WTC11 (cell line): Measurements from ENCODE around the gene CD180.

Experiments
- NFATC4 ChIP-seq: fragments of 250-450 bp; sonication (Bioruptor Pico); IDR thresholded peaks from 2 replicates; pipeline ENCODE4 v1.9.0; 2021; ENCODE audit warnings: mild to moderate bottlenecking
- TF ChIP-seq, protein P1 (sequence below): sonication (generic); formaldehyde crosslinking; IDR thresholded peaks from 2 replicates; pipeline ENCODE4 v1.8.0; 2022; ENCODE audit warnings: mild to moderate bottlenecking, missing genetic modification reagents
- TF ChIP-seq, protein P2 (sequence below): fragments of 200-600 bp; IDR thresholded peaks from 2 replicates; pipeline ENCODE4 v1.8.0; 2022; ENCODE audit warnings: antibody characterized with exemption
- TF ChIP-seq, protein P3 (sequence below): sonication (generic); formaldehyde crosslinking; IDR thresholded peaks from 2 replicates; pipeline ENCODE4 v1.8.1; 2022; ENCODE audit warnings: mild to moderate bottlenecking, missing genetic modification reagents, moderate library complexity, borderline replicate concordance

DNA sequence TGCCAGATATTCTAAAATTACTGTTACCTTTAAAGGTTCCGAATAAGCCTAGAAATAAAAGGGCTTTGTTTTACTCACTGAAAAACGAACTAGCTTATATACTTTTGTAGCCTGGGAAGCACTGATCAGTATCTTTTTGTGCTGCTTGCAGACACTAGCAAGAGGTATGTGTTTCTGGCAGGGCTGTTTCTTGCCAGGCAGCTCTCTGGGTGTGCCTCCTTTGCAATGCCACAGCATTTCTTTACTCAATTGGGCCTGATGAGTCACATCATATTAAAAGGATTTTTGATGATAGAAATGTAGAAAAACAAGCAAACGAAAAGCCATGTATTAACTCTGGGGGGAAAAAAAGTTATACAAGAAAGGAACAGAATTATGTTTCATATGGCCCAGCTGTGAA, 35.6 kb downstream of the CD180 start:
- TF ChIP-seq, protein P1, sequence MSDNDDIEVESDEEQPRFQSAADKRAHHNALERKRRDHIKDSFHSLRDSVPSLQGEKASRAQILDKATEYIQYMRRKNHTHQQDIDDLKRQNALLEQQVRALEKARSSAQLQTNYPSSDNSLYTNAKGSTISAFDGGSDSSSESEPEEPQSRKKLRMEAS (CRISPR knock-in tag): no peak
- TF ChIP-seq, protein P2, sequence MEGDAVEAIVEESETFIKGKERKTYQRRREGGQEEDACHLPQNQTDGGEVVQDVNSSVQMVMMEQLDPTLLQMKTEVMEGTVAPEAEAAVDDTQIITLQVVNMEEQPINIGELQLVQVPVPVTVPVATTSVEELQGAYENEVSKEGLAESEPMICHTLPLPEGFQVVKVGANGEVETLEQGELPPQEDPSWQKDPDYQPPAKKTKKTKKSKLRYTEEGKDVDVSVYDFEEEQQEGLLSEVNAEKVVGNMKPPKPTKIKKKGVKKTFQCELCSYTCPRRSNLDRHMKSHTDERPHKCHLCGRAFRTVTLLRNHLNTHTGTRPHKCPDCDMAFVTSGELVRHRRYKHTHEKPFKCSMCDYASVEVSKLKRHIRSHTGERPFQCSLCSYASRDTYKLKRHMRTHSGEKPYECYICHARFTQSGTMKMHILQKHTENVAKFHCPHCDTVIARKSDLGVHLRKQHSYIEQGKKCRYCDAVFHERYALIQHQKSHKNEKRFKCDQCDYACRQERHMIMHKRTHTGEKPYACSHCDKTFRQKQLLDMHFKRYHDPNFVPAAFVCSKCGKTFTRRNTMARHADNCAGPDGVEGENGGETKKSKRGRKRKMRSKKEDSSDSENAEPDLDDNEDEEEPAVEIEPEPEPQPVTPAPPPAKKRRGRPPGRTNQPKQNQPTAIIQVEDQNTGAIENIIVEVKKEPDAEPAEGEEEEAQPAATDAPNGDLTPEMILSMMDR: no peak
- TF ChIP-seq, protein P3, sequence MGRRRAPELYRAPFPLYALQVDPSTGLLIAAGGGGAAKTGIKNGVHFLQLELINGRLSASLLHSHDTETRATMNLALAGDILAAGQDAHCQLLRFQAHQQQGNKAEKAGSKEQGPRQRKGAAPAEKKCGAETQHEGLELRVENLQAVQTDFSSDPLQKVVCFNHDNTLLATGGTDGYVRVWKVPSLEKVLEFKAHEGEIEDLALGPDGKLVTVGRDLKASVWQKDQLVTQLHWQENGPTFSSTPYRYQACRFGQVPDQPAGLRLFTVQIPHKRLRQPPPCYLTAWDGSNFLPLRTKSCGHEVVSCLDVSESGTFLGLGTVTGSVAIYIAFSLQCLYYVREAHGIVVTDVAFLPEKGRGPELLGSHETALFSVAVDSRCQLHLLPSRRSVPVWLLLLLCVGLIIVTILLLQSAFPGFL (CRISPR knock-in tag): no peak
- TF ChIP-seq NFATC4 (CRISPR knock-in tag): no peak
